Measurements from ENCODE around the gene CAND1.

CAND1 gene

DNA sequence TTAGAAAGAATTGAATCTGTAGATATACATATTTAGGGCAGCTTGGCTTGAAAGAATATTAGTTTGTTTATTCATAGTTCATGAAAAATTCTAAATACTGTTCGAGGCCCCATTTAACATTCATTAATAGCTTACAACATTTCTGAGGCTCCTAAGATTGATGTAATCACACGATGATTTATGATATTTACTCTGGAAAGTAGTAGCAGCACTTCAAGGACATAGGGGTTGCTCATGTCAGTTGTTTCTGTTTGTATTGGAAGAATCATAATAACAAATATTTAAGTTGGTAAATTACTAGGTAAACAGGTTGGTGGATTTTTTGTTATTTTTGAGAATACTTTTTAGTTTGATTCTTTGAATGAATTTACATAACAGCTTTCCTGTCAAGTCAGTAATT is 30.4 kb downstream of the CAND1 start:
- peaks cover 94% of the 10 kb centered on the region for H3K36me3 ChIP-seq (ENCODE audit: low read depth)
- DNase-seq (ENCODE audit: low spot score) = no peak
- H3K4me1 ChIP-seq (ENCODE audit: insufficient read depth, poor library complexity, severe bottlenecking) = no peaks in the 10 kb centered on the region
- no peak overlapping the region for H3K4me3 ChIP-seq (ENCODE audit: severe bottlenecking)
- TF ChIP-seq, protein P1, sequence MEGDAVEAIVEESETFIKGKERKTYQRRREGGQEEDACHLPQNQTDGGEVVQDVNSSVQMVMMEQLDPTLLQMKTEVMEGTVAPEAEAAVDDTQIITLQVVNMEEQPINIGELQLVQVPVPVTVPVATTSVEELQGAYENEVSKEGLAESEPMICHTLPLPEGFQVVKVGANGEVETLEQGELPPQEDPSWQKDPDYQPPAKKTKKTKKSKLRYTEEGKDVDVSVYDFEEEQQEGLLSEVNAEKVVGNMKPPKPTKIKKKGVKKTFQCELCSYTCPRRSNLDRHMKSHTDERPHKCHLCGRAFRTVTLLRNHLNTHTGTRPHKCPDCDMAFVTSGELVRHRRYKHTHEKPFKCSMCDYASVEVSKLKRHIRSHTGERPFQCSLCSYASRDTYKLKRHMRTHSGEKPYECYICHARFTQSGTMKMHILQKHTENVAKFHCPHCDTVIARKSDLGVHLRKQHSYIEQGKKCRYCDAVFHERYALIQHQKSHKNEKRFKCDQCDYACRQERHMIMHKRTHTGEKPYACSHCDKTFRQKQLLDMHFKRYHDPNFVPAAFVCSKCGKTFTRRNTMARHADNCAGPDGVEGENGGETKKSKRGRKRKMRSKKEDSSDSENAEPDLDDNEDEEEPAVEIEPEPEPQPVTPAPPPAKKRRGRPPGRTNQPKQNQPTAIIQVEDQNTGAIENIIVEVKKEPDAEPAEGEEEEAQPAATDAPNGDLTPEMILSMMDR (IDR thresholded peaks at IDR 0.05; ENCODE audit: poor library complexity, severe bottlenecking) = no peak
- no peaks in the 10 kb centered on the region for H3K9me3 ChIP-seq (ENCODE audit: severe bottlenecking)
- H3K27me3 ChIP-seq (ENCODE audit: insufficient read depth, poor library complexity, severe bottlenecking) = no peaks in the 10 kb centered on the region
- no peak overlapping the region for H3K27ac ChIP-seq (ENCODE audit: poor library complexity, severe bottlenecking)
- no peak for ATAC-seq (ENCODE audit: low read depth)

DNA sequence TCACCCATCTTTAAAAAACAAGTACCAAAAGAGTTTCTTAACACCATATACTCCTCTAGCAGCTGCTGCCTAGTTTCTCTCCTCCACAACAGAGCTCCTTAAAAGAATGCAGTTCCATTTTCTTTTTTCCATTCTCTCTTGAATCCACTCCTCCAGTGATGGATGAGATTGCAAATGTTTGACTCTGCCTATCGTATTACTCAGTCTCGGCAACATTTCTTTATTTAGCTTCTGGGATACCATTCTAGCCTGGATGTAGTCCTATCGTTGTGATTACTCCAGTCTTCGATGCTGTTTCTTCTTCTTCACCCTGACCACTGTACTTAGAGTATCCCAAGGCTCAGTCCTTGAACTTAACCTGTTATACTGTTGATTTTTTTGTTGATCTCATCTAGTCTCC is 30.8 kb downstream of the CAND1 start:
- Histone ChIP-seq H3K4me3 (ENCODE audit: severe bottlenecking) (no peak overlapping the region), H3K36me3 (ENCODE audit: low read depth) (peaks cover 94% of the 10 kb centered on the region), H3K27me3 (ENCODE audit: insufficient read depth, poor library complexity, severe bottlenecking) (no peaks in the 10 kb centered on the region), H3K9me3 (ENCODE audit: severe bottlenecking) (no peaks in the 10 kb centered on the region), H3K4me1 (ENCODE audit: insufficient read depth, poor library complexity, severe bottlenecking) (no peaks in the 10 kb centered on the region), H3K27ac (ENCODE audit: poor library complexity, severe bottlenecking) (no peak overlapping the region)
- TF ChIP-seq, protein P1 (IDR thresholded peaks at IDR 0.05; ENCODE audit: poor library complexity, severe bottlenecking) = no peak
- no peak for DNase-seq (ENCODE audit: low spot score)
- no peak for ATAC-seq (ENCODE audit: low read depth)

DNA sequence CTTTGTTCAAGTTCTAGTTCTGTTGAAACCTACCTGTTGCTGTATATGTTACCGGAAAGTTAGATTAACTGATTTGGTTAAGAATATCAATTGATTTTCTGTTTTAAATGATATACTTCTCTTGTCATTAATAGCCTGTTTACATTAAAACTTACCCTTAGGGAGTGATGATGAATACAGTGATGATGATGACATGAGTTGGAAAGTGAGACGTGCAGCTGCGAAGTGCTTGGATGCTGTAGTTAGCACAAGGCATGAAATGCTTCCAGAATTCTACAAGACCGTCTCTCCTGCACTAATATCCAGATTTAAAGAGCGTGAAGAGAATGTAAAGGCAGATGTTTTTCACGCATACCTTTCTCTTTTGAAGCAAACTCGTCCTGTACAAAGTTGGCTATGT is 33.0 kb downstream of the CAND1 start:
- no peak for DNase-seq (ENCODE audit: low spot score)
- ATAC-seq (ENCODE audit: low read depth) = no peak
- H3K4me3 ChIP-seq (ENCODE audit: severe bottlenecking) = no peak overlapping the region
- no peaks in the 10 kb centered on the region for H3K9me3 ChIP-seq (ENCODE audit: severe bottlenecking)
- no peak overlapping the region for H3K27ac ChIP-seq (ENCODE audit: poor library complexity, severe bottlenecking)
- TF ChIP-seq, protein P1 (IDR thresholded peaks at IDR 0.05; ENCODE audit: poor library complexity, severe bottlenecking) = no peak
- H3K27me3 ChIP-seq (ENCODE audit: insufficient read depth, poor library complexity, severe bottlenecking) = no peaks in the 10 kb centered on the region
- H3K36me3 ChIP-seq (ENCODE audit: low read depth) = peaks cover 96% of the 10 kb centered on the region
- H3K4me1 ChIP-seq (ENCODE audit: insufficient read depth, poor library complexity, severe bottlenecking) = no peaks in the 10 kb centered on the region

- Histone ChIP-seq H3K4me1 (ENCODE audit: insufficient read depth, poor library complexity, severe bottlenecking) (no peaks in the 10 kb centered on the region), H3K27me3 (ENCODE audit: insufficient read depth, poor library complexity, severe bottlenecking) (no peaks in the 10 kb centered on the region), H3K9me3 (ENCODE audit: severe bottlenecking) (no peaks in the 10 kb centered on the region), H3K36me3 (ENCODE audit: low read depth) (peaks cover 98% of the 10 kb centered on the region), H3K4me3 (ENCODE audit: severe bottlenecking) (no peak overlapping the region), H3K27ac (ENCODE audit: poor library complexity, severe bottlenecking) (no peak overlapping the region)
- no peak for DNase-seq (ENCODE audit: low spot score)
- ATAC-seq (ENCODE audit: low read depth) = no peak
- TF ChIP-seq, protein P1 (IDR thresholded peaks at IDR 0.05; ENCODE audit: poor library complexity, severe bottlenecking) = no peak
Measured at GRCh38 chr12:67305544-67305943, 36.4 kb downstream of the CAND1 start.

- H3K27me3 ChIP-seq (ENCODE audit: insufficient read depth, poor library complexity, severe bottlenecking) = no peaks in the 10 kb centered on the region
- peaks cover 98% of the 10 kb centered on the region for H3K36me3 ChIP-seq (ENCODE audit: low read depth)
- no peaks in the 10 kb centered on the region for H3K4me1 ChIP-seq (ENCODE audit: insufficient read depth, poor library complexity, severe bottlenecking)
- TF ChIP-seq, protein P1 (IDR thresholded peaks at IDR 0.05; ENCODE audit: poor library complexity, severe bottlenecking) = no peak
- ATAC-seq (ENCODE audit: low read depth) (no peak), DNase-seq (ENCODE audit: low spot score) (no peak)
- no peak overlapping the region for H3K4me3 ChIP-seq (ENCODE audit: severe bottlenecking)
- no peaks in the 10 kb centered on the region for H3K9me3 ChIP-seq (ENCODE audit: severe bottlenecking)
- no peak overlapping the region for H3K27ac ChIP-seq (ENCODE audit: poor library complexity, severe bottlenecking)
Measured at GRCh38 chr12:67306712-67307111, 37.6 kb downstream of the CAND1 start.

Data from RWPE2 (cell line).